ENCODE results near the gene KCTD7. TPM values are rescaled to one million over a fixed set of nuclear protein-coding genes. Genes with fewer than 3 reads are reported as not detected.
"Not testable (repeated sequence)": the region's sequence is repeated elsewhere in the genome, so short reads cannot be mapped to it uniquely, and the experiment has no call there.

KCTD7 gene
- polyA plus RNA-seq, 1 donor (not counting 4 experiments of a cell fraction or from before 2014, with no cell fraction given): 3.7 TPM

GRCh38 chr7:66681491-66682349, 53.0 kb downstream of the KCTD7 start:
- H3K4me3 ChIP-seq (ENCODE audit: control insufficient read depth in 2 of 3, extremely low read depth in 1 of 3, insufficient read depth in 2 of 3, low read depth in 1 of 3, low read length in 3 of 3): peak overlapping the region; percentile 81 to 98 (median 88)
- no peaks in the 10 kb centered on the region for H4K20me1 ChIP-seq (ENCODE audit: control insufficient read depth, extremely low read depth, insufficient read depth, low read length)
- TF ChIP-seq CTCF (optimal IDR thresholded peaks at IDR 0.05 in 1 of 3, IDR thresholded peaks at IDR 0.05 in 1 of 3, conservative IDR thresholded peaks at IDR 0.05 in 1 of 3; ENCODE audit: extremely low read depth in 1 of 3, insufficient read depth in 2 of 3, low read length in 3 of 3) (no peak), EZH2 (IDR thresholded peaks at IDR 0.05; ENCODE audit: low read length) (no peak)
- H2AFZ ChIP-seq (ENCODE audit: control insufficient read depth, low read length): peak overlapping the region; percentile 90
- H3K4me2 ChIP-seq (ENCODE audit: control insufficient read depth, extremely low read depth, insufficient read depth, low read depth, low read length): peak overlapping the region; percentile 95
- no peaks in the 10 kb centered on the region for H3K9me1 ChIP-seq (ENCODE audit: control insufficient read depth, extremely low read depth, insufficient read depth, low read length)
- peaks cover 20% of the 10 kb centered on the region for H3K4me1 ChIP-seq (ENCODE audit: control insufficient read depth, extremely low read depth, insufficient read depth, low read length)
- H3K27ac ChIP-seq (ENCODE audit: control insufficient read depth, insufficient read depth, low read length): peak overlapping the region; percentile 90
- H3K9ac ChIP-seq (ENCODE audit: control insufficient read depth, extremely low read depth, insufficient read depth, low read length): peak overlapping the region; percentile 88
- peaks cover 65% of the 10 kb centered on the region for H3K79me2 ChIP-seq (ENCODE audit: control insufficient read depth, insufficient read depth, low read length)
- dilution Hi-C loops (cut with MboI; ENCODE audit: extremely low pct_ligation_motif_present, low sequenced_read_pairs): no loop called here
- no peaks in the 10 kb centered on the region for H3K27me3 ChIP-seq (ENCODE audit: control insufficient read depth, extremely low read depth, insufficient read depth, low read length)
- FAIRE-seq (no peak), DNase-seq (ENCODE audit: low read depth, low spot score) (peak; percentile 59)
- no peaks in the 10 kb centered on the region for H3K36me3 ChIP-seq (ENCODE audit: control insufficient read depth in 2 of 2, extremely low read depth in 1 of 2, insufficient read depth in 2 of 2, low read length in 2 of 2)
- H3K9me3 ChIP-seq (ENCODE audit: control insufficient read depth, low read depth, low read length): no peaks in the 10 kb centered on the region

GRCh38 chr7:66682350-66683093, 53.8 kb downstream of the KCTD7 start:
- H3K27me3 ChIP-seq (ENCODE audit: control insufficient read depth, extremely low read depth, insufficient read depth, low read length): no peaks in the 10 kb centered on the region
- TF ChIP-seq EZH2 (IDR thresholded peaks at IDR 0.05; ENCODE audit: low read length): no peak
- no peak for TF ChIP-seq CTCF (optimal IDR thresholded peaks at IDR 0.05 in 1 of 3, IDR thresholded peaks at IDR 0.05 in 1 of 3, conservative IDR thresholded peaks at IDR 0.05 in 1 of 3; ENCODE audit: extremely low read depth in 1 of 3, insufficient read depth in 2 of 3, low read length in 3 of 3)
- H3K9ac ChIP-seq (ENCODE audit: control insufficient read depth, extremely low read depth, insufficient read depth, low read length): peak overlapping the region; percentile 88
- H3K4me1 ChIP-seq (ENCODE audit: control insufficient read depth, extremely low read depth, insufficient read depth, low read length): peaks cover 20% of the 10 kb centered on the region
- dilution Hi-C loops (cut with MboI; ENCODE audit: extremely low pct_ligation_motif_present, low sequenced_read_pairs): no loop called here
- H2AFZ ChIP-seq (ENCODE audit: control insufficient read depth, low read length): peak overlapping the region; percentile 61
- FAIRE-seq (no peak), DNase-seq (ENCODE audit: low read depth, low spot score) (no peak)
- H3K9me3 ChIP-seq (ENCODE audit: control insufficient read depth, low read depth, low read length): no peaks in the 10 kb centered on the region
- peak overlapping the region; percentile 90 for H3K27ac ChIP-seq (ENCODE audit: control insufficient read depth, insufficient read depth, low read length)
- H4K20me1 ChIP-seq (ENCODE audit: control insufficient read depth, extremely low read depth, insufficient read depth, low read length): no peaks in the 10 kb centered on the region
- no peaks in the 10 kb centered on the region for H3K9me1 ChIP-seq (ENCODE audit: control insufficient read depth, extremely low read depth, insufficient read depth, low read length)
- peaks cover 71% of the 10 kb centered on the region for H3K79me2 ChIP-seq (ENCODE audit: control insufficient read depth, insufficient read depth, low read length)
- peak overlapping the region; percentile 81 to 98 (median 88) for H3K4me3 ChIP-seq (ENCODE audit: control insufficient read depth in 2 of 3, extremely low read depth in 1 of 3, insufficient read depth in 2 of 3, low read depth in 1 of 3, low read length in 3 of 3)
- no peaks in the 10 kb centered on the region for H3K36me3 ChIP-seq (ENCODE audit: control insufficient read depth in 2 of 2, extremely low read depth in 1 of 2, insufficient read depth in 2 of 2, low read length in 2 of 2)
- peak overlapping the region; percentile 95 for H3K4me2 ChIP-seq (ENCODE audit: control insufficient read depth, extremely low read depth, insufficient read depth, low read depth, low read length)

- H3K27me3 ChIP-seq (ENCODE audit: control insufficient read depth, extremely low read depth, insufficient read depth, low read length); H3K9me3 ChIP-seq (ENCODE audit: control insufficient read depth, low read depth, low read length); H3K36me3 ChIP-seq (ENCODE audit: control insufficient read depth in 2 of 2, extremely low read depth in 1 of 2, insufficient read depth in 2 of 2, low read length in 2 of 2); H3K9me1 ChIP-seq (ENCODE audit: control insufficient read depth, extremely low read depth, insufficient read depth, low read length); H4K20me1 ChIP-seq (ENCODE audit: control insufficient read depth, extremely low read depth, insufficient read depth, low read length); FAIRE-seq; dilution Hi-C loops (cut with MboI; ENCODE audit: extremely low pct_ligation_motif_present, low sequenced_read_pairs); DNase-seq (ENCODE audit: low read depth, low spot score); H2AFZ ChIP-seq (ENCODE audit: control insufficient read depth, low read length): not testable (repeated sequence)
- peak overlapping the region; percentile 95 for H3K4me2 ChIP-seq (ENCODE audit: control insufficient read depth, extremely low read depth, insufficient read depth, low read depth, low read length)
- peak overlapping the region; percentile 81 to 98 (median 88) for H3K4me3 ChIP-seq (ENCODE audit: control insufficient read depth in 2 of 3, extremely low read depth in 1 of 3, insufficient read depth in 2 of 3, low read depth in 1 of 3, low read length in 3 of 3)
- peak overlapping the region; percentile 88 for H3K9ac ChIP-seq (ENCODE audit: control insufficient read depth, extremely low read depth, insufficient read depth, low read length)
- H3K27ac ChIP-seq (ENCODE audit: control insufficient read depth, insufficient read depth, low read length): peak overlapping the region; percentile 90
- H3K4me1 ChIP-seq (ENCODE audit: control insufficient read depth, extremely low read depth, insufficient read depth, low read length): peaks cover 20% of the 10 kb centered on the region
- peaks cover 77% of the 10 kb centered on the region for H3K79me2 ChIP-seq (ENCODE audit: control insufficient read depth, insufficient read depth, low read length)
These were observed 54.6 kb downstream of the KCTD7 start for GRCh38 chr7:66683094-66683769.
